AG09309 (cell line): ENCODE measurements around the gene RBM28.

Experiments
- DNase-seq: peaks from one replicate; pipeline ENCODE4 v3.0.0-alpha.2; 2010; ENCODE audit warnings: low read depth
- H3K4me3 ChIP-seq: 2 replicates; pipeline ENCODE4 v1.5.1; 2011; ENCODE audit warnings: mild to moderate bottlenecking, low read depth, low read length, moderate library complexity; ENCODE audit not compliant: control insufficient read depth
- CTCF ChIP-seq: IDR thresholded peaks from 2 replicates; pipeline ENCODE4 v1.5.1; 2011; ENCODE audit warnings: mild to moderate bottlenecking, low read depth, low read length, inconsistent platforms; ENCODE audit not compliant: insufficient read depth, control insufficient read depth; ENCODE audit errors: missing control alignments

The RBM28 gene

GRCh38 chr7:128373606-128374005, 29.9 kb upstream of the RBM28 start:
- H3K4me3 ChIP-seq = no peak overlapping the region
- no peak for TF ChIP-seq CTCF
- DNase-seq = no peak

- no peak for DNase-seq
- TF ChIP-seq CTCF = no peak
- no peak overlapping the region for H3K4me3 ChIP-seq
These were observed 26.8 kb upstream of the RBM28 start for GRCh38 chr7:128370491-128370890.

GRCh38 chr7:128366986-128367385, 23.3 kb upstream of the RBM28 start:
- no peak for TF ChIP-seq CTCF
- H3K4me3 ChIP-seq = no peak overlapping the region
- DNase-seq = no peak

- no peak overlapping the region for H3K4me3 ChIP-seq
- no peak for TF ChIP-seq CTCF
- DNase-seq = no peak
These were observed 22.6 kb upstream of the RBM28 start for GRCh38 chr7:128366300-128366699.

- DNase-seq = no peak
- TF ChIP-seq CTCF = no peak
- H3K4me3 ChIP-seq = no peak overlapping the region
These were observed 21.7 kb upstream of the RBM28 start for GRCh38 chr7:128365432-128365831.

- DNase-seq = no peak
- TF ChIP-seq CTCF = no peak
- H3K4me3 ChIP-seq = no peak overlapping the region
These were observed 20.6 kb upstream of the RBM28 start for GRCh38 chr7:128364166-128364870.
